Measurements from ENCODE around the gene CDSN. TPM values are rescaled to one million over a fixed set of nuclear protein-coding genes. Genes with fewer than 3 reads are reported as not detected.
"Not testable (repeated sequence)": the region's sequence is repeated elsewhere in the genome, so short reads cannot be mapped to it uniquely, and the experiment has no call there.

Gene CDSN
- total RNA-seq, 1 experiment from 2014 or later, result not detected

DNA sequence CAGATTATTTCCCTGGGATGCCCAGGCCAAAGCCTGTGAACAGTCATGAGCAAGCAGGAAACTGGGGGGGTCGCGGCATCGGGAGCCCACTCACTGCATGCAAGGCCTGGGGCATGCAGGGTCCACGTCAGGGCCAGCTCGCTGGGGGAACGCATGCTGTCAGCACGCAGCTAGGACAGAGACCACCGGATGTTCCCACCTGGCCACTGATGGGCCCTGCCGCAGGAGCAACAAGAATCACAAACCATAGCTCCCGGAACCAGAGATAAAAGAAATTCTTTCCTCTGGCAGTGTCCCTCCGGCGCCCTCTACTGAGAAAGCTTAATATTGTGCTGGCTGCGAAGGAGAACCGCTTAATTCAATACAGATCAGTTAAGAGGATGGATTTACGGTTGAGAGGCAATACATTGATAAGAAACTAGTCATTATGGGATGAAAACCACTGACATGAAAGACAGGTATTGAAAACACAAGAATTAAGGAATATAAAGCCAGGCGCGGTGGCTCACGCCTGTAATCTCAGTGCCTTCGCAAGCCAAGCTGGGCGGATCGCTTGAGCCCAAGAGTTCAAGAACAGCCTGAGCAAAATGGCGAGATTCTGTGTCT is 40.5 kb downstream of the CDSN start:
- Histone ChIP-seq H3K4me3 (ENCODE audit: low read length) (no peak overlapping the region), H3K27me3 (ENCODE audit: low read length) (no peaks in the 10 kb centered on the region), H3K9me3 (ENCODE audit: low read length) (no peaks in the 10 kb centered on the region), H3K9me2 (replicated peaks; ENCODE audit: insufficient read depth, low read length) (no peaks in the 10 kb centered on the region), H3K4me2 (ENCODE audit: low read depth, low read length, poor library complexity, severe bottlenecking) (no peak overlapping the region), H3K27ac (ENCODE audit: low read length) (no peak overlapping the region), H4K20me1 (ENCODE audit: insufficient read depth, low read depth, low read length) (no peaks in the 10 kb centered on the region), H3K9ac (ENCODE audit: low read length) (no peak overlapping the region), H2AFZ (ENCODE audit: low read length) (no peak overlapping the region), H3K79me2 (ENCODE audit: low read length) (no peaks in the 10 kb centered on the region), H3K36me3 (ENCODE audit: insufficient read depth, low read length) (no peaks in the 10 kb centered on the region), H3K4me1 (ENCODE audit: low read length) (peaks cover 22% of the 10 kb centered on the region)
- DNase-seq, result peak; percentile 83

DNA sequence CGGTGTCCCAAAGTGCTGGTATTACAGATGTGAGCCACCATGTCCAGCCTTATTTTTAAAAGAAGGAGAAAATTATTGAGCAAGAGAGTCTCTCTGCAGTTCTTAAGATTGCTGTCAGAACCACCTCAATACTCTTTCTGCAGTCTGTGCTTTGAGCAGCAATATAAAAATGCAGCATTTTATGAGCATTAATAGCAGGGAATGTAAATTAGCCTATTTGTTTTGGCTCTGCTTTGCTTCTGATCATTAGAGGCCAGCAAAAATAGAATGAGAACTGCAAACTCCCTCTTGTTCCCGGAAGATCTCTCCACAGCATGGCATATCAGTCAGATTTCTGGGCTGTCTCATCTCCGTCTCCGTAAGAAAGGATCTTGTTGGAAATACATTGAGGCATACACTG is 43.6 kb downstream of the CDSN start:
- H3K36me3 ChIP-seq (ENCODE audit: insufficient read depth, low read length), result no peaks in the 10 kb centered on the region
- H3K27ac ChIP-seq (ENCODE audit: low read length), result no peak overlapping the region
- H3K4me1 ChIP-seq (ENCODE audit: low read length), result no peaks in the 10 kb centered on the region; the same call in 1 of the 2 replicates
- no peak for DNase-seq
- no peak overlapping the region for H3K4me3 ChIP-seq (ENCODE audit: low read length)
- no peaks in the 10 kb centered on the region for H3K27me3 ChIP-seq (ENCODE audit: low read length)
- no peaks in the 10 kb centered on the region for H3K79me2 ChIP-seq (ENCODE audit: low read length)
- no peaks in the 10 kb centered on the region for H3K9me2 ChIP-seq (replicated peaks; ENCODE audit: insufficient read depth, low read length)
- H3K4me2 ChIP-seq (ENCODE audit: low read depth, low read length, poor library complexity, severe bottlenecking), result no peak overlapping the region
- no peak overlapping the region for H3K9ac ChIP-seq (ENCODE audit: low read length)
- H2AFZ ChIP-seq (ENCODE audit: low read length), result no peak overlapping the region
- no peaks in the 10 kb centered on the region for H4K20me1 ChIP-seq (ENCODE audit: insufficient read depth, low read depth, low read length)
- no peaks in the 10 kb centered on the region for H3K9me3 ChIP-seq (ENCODE audit: low read length)

GRCh38 chr6:31075528-31075927 is 44.7 kb downstream of the CDSN start:
- Histone ChIP-seq H3K79me2 (ENCODE audit: low read length) (no peaks in the 10 kb centered on the region), H3K9ac (ENCODE audit: low read length) (no peak overlapping the region), H3K4me1 (ENCODE audit: low read length) (no peaks in the 10 kb centered on the region; the same call in 1 of the 2 replicates), H3K36me3 (ENCODE audit: insufficient read depth, low read length) (no peaks in the 10 kb centered on the region), H3K27me3 (ENCODE audit: low read length) (no peaks in the 10 kb centered on the region), H3K4me2 (ENCODE audit: low read depth, low read length, poor library complexity, severe bottlenecking) (no peak overlapping the region), H2AFZ (ENCODE audit: low read length) (no peak overlapping the region), H3K4me3 (ENCODE audit: low read length) (no peak overlapping the region), H3K9me2 (replicated peaks; ENCODE audit: insufficient read depth, low read length) (no peaks in the 10 kb centered on the region), H4K20me1 (ENCODE audit: insufficient read depth, low read depth, low read length) (no peaks in the 10 kb centered on the region), H3K9me3 (ENCODE audit: low read length) (no peaks in the 10 kb centered on the region), H3K27ac (ENCODE audit: low read length) (no peak overlapping the region)
- no peak for DNase-seq

- H3K79me2 ChIP-seq (ENCODE audit: low read length), result no peaks in the 10 kb centered on the region
- H3K27me3 ChIP-seq (ENCODE audit: low read length), result no peaks in the 10 kb centered on the region
- H3K4me3 ChIP-seq (ENCODE audit: low read length), result no peak overlapping the region
- H3K36me3 ChIP-seq (ENCODE audit: insufficient read depth, low read length), result no peaks in the 10 kb centered on the region
- no peak overlapping the region for H3K4me2 ChIP-seq (ENCODE audit: low read depth, low read length, poor library complexity, severe bottlenecking)
- no peaks in the 10 kb centered on the region for H4K20me1 ChIP-seq (ENCODE audit: insufficient read depth, low read depth, low read length)
- DNase-seq, result no peak
- H3K9me3 ChIP-seq (ENCODE audit: low read length), result no peaks in the 10 kb centered on the region
- H3K9ac ChIP-seq (ENCODE audit: low read length), result no peak overlapping the region
- H3K9me2 ChIP-seq (replicated peaks; ENCODE audit: insufficient read depth, low read length), result no peaks in the 10 kb centered on the region
- no peak overlapping the region for H2AFZ ChIP-seq (ENCODE audit: low read length)
- H3K4me1 ChIP-seq (ENCODE audit: low read length), result no peaks in the 10 kb centered on the region; the same call in 1 of the 2 replicates
- H3K27ac ChIP-seq (ENCODE audit: low read length), result no peak overlapping the region
Measured at GRCh38 chr6:31074401-31074800, 45.8 kb downstream of the CDSN start.

DNA sequence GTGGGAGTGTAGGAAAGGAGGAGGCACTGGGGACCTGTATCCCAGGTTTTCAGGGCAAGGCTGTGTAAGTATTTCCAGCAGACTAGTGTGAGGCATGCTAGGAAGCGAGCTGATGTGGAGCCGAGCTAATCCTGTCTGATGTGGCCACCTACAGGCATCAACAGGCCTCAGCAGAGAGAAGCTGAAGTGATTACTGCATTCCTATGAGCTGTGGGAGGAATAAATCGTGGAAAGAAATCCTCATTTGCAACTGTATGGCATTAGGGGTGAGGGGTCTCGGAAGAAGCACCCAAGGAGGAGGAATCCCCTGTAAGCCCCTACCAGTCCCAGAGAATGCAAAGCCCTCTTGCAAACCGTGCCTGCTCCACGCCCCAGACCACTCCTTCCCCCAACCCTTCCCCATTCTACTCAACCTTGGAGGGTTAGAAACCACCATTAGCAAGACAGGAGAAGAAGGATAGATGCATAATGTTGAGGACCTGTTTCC is 49.5 kb downstream of the CDSN start:
- no peak overlapping the region for H3K4me3 ChIP-seq (ENCODE audit: low read length)
- no peaks in the 10 kb centered on the region for H3K9me2 ChIP-seq (replicated peaks; ENCODE audit: insufficient read depth, low read length)
- H3K27ac ChIP-seq (ENCODE audit: low read length), result no peak overlapping the region
- no peaks in the 10 kb centered on the region for H4K20me1 ChIP-seq (ENCODE audit: insufficient read depth, low read depth, low read length)
- H3K27me3 ChIP-seq (ENCODE audit: low read length), result no peaks in the 10 kb centered on the region
- H3K4me1 ChIP-seq (ENCODE audit: low read length), result no peaks in the 10 kb centered on the region
- no peak overlapping the region for H2AFZ ChIP-seq (ENCODE audit: low read length)
- peak; percentile 60 for DNase-seq
- H3K79me2 ChIP-seq (ENCODE audit: low read length), result no peaks in the 10 kb centered on the region
- H3K9me3 ChIP-seq (ENCODE audit: low read length), result no peaks in the 10 kb centered on the region
- H3K36me3 ChIP-seq (ENCODE audit: insufficient read depth, low read length), result no peaks in the 10 kb centered on the region
- no peak overlapping the region for H3K4me2 ChIP-seq (ENCODE audit: low read depth, low read length, poor library complexity, severe bottlenecking)
- H3K9ac ChIP-seq (ENCODE audit: low read length), result no peak overlapping the region

GRCh38 chr6:31068669-31069340 is 51.4 kb downstream of the CDSN start:
- Histone ChIP-seq H3K27ac (ENCODE audit: low read length) (no peak overlapping the region), H2AFZ (ENCODE audit: low read length) (no peak overlapping the region), H3K9ac (ENCODE audit: low read length) (no peak overlapping the region), H3K79me2 (ENCODE audit: low read length) (no peaks in the 10 kb centered on the region), H3K4me1 (ENCODE audit: low read length) (no peaks in the 10 kb centered on the region), H3K36me3 (ENCODE audit: insufficient read depth, low read length) (no peaks in the 10 kb centered on the region), H3K4me3 (ENCODE audit: low read length) (no peak overlapping the region), H3K9me2 (replicated peaks; ENCODE audit: insufficient read depth, low read length) (no peaks in the 10 kb centered on the region), H3K4me2 (ENCODE audit: low read depth, low read length, poor library complexity, severe bottlenecking) (no peak overlapping the region), H3K9me3 (ENCODE audit: low read length) (no peaks in the 10 kb centered on the region), H4K20me1 (ENCODE audit: insufficient read depth, low read depth, low read length) (no peaks in the 10 kb centered on the region), H3K27me3 (ENCODE audit: low read length) (no peaks in the 10 kb centered on the region)
- peak; percentile 92 for DNase-seq

DNA sequence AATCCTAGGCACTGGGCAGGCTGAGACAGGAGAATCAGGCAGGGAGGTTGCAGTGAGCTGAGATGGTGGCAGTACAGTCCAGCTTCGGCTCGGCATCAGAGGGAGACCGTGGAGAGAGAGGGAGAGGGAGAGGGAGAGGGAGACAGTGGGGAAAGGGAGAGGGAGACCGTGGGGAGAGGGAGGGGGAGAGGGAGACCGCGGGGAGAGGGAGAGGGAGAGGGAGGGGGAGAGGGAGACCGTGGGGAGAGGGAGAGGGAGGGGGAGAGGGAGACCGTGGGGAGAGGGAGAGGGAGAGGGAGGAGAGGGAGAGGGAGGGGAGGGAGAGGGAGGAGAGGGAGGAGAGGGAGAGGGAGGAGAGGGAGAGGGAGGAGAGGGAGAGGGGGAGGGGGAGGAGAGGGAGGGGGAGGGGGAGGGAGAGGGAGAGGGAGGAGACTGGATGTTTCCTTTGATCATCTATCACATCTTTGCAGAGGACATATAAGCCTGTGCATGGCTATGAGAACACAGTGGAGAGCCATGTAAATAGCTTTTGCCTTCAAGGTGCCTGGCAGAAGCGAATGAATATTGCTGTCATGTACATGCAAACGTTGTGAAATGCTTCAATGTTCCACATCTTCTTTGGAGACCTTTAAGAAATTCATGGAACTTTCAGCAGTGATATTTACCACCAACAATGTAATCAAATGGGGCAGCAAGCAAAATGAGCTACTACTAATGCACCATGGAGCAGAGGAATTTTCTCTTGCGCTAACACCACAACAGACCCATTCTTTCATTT is 52.2 kb downstream of the CDSN start:
- not testable (repeated sequence) for H3K27me3 ChIP-seq (ENCODE audit: low read length); H3K4me2 ChIP-seq (ENCODE audit: low read depth, low read length, poor library complexity, severe bottlenecking); H3K27ac ChIP-seq (ENCODE audit: low read length); H3K4me1 ChIP-seq (ENCODE audit: low read length); H3K36me3 ChIP-seq (ENCODE audit: insufficient read depth, low read length); H3K9me2 ChIP-seq (replicated peaks; ENCODE audit: insufficient read depth, low read length); DNase-seq; H2AFZ ChIP-seq (ENCODE audit: low read length); H3K9ac ChIP-seq (ENCODE audit: low read length); H3K4me3 ChIP-seq (ENCODE audit: low read length); H3K9me3 ChIP-seq (ENCODE audit: low read length); H4K20me1 ChIP-seq (ENCODE audit: insufficient read depth, low read depth, low read length); H3K79me2 ChIP-seq (ENCODE audit: low read length)

- not testable (repeated sequence) for H3K4me1 ChIP-seq (ENCODE audit: low read length); H3K79me2 ChIP-seq (ENCODE audit: low read length); H3K36me3 ChIP-seq (ENCODE audit: insufficient read depth, low read length); H3K27ac ChIP-seq (ENCODE audit: low read length); H3K9me2 ChIP-seq (replicated peaks; ENCODE audit: insufficient read depth, low read length); H3K9me3 ChIP-seq (ENCODE audit: low read length); H3K27me3 ChIP-seq (ENCODE audit: low read length); H4K20me1 ChIP-seq (ENCODE audit: insufficient read depth, low read depth, low read length); H3K9ac ChIP-seq (ENCODE audit: low read length); DNase-seq; H3K4me2 ChIP-seq (ENCODE audit: low read depth, low read length, poor library complexity, severe bottlenecking); H2AFZ ChIP-seq (ENCODE audit: low read length); H3K4me3 ChIP-seq (ENCODE audit: low read length)
Measured at GRCh38 chr6:31067028-31067427, 53.2 kb downstream of the CDSN start.
